Stimulated activated CD4-positive, alpha-beta T cell treated with anti-CD3 and anti-CD28 coated beads, TNF-alpha, amount 100 ng/mL, for 24 hours (primary cell): ENCODE results near the gene CCDC106.

Source experiments
- DNase-seq, 3 experiments: peaks; one replicate each; pipeline ENCODE4 v3.0.0-alpha.2; 2020; ENCODE audit warnings: low read depth in 3 of 3

The CCDC106 gene

DNA sequence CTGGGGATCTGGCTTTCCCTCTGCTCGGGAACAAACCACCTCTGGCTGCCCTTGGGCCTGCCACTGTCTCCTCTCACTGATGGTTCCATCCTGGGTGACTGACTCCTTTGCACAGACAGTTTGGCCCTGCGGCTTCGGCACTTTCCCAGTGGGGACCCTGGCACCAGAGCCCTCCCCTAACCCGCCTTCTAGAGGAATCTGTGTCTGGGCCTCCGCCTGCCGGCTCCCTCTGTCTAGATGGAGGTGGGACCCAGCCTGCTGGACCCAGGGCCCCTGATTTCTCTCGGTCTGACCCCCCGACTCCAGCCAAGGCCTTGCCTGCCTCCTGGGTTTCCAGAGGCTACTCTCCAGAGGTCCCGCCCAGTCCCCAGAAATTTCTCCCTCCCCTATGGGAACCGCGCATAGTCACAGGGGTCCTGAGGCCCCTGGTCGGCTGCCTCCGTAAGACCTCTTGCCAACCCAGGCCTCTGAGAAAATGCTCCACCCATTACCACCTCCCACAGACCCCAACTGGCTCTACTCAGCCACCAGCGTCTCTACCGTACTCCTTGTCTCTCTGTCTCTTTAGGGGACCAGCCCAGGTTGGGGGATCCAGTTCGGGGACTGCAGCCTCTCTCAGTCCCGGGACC lies 2.7 kb downstream of the CCDC106 start:
- no peak for DNase-seq

DNA sequence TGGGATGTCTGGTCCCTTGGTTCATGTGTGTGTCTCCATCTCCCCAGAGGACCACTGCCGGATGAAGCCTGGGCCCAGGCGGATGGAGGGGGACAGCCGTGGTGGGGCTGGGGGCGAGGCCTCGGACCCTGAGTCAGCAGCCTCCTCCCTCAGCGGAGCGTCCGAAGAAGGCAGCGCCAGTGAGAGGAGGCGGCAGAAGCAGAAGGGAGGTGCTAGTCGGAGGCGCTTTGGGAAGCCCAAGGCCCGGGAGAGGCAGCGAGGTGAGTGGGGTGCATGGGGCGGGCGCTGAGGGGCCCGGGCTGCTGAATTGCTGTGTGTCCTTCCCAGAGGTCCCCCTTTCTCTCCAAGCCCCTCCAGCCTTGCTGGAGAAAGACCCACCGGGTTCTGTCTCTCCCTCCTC lies 3.2 kb downstream of the CCDC106 start:
- DNase-seq = no peak

DNA sequence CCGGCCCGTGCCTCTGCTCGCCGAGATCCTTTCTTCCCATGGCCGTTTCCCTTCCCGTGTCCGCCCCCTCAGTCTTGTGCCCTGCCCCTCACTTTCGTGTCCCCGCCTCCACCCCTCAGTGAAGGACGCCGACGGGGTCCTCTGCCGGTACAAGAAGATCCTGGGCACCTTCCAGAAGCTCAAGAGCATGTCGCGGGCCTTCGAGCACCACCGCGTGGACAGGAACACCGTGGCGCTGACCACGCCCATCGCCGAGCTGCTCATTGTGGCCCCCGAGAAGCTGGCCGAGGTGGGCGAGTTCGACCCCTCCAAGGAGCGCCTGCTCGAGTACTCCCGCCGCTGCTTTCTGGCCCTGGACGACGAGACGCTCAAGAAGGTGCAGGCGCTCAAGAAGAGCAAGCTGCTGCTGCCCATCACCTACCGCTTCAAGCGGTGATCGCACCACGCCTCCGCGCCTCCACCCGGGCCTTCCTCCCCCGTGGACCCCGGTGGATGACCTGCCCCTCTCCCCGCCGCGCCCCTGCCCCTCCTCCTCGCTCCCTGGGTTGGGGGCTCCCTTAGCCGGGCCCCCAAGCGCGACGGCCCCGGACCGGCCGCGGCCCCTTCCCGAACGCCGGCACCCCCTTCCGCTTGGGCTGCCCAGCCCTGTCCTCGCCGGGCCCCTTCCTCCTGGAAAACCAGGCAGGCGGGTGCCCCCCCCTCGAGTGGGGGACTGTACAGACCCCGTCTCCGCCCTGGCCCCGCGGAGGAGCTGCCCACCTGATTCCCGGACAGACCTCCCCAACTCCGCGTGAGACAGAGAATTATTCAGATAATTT lies 4.5 kb downstream of the CCDC106 start:
- no peak for DNase-seq

GRCh38 chr19:55653651-55654322 lies 5.8 kb downstream of the CCDC106 start:
- peak; percentile 96 to 98 (median 97) for DNase-seq

GRCh38 chr19:55654323-55654867 lies 6.4 kb downstream of the CCDC106 start:
- DNase-seq = peak; percentile 97 to 99 (median 98)

GRCh38 chr19:55654868-55655647 lies 7.0 kb downstream of the CCDC106 start, which contains the start of gene U2AF2:
Gene U2AF2, plus strand, starts transcription at chr19:55655035. Its CDS starts 70 bp downstream, at chr19:55655105.
- peak; percentile 92 to 95 (median 93) for DNase-seq

DNA sequence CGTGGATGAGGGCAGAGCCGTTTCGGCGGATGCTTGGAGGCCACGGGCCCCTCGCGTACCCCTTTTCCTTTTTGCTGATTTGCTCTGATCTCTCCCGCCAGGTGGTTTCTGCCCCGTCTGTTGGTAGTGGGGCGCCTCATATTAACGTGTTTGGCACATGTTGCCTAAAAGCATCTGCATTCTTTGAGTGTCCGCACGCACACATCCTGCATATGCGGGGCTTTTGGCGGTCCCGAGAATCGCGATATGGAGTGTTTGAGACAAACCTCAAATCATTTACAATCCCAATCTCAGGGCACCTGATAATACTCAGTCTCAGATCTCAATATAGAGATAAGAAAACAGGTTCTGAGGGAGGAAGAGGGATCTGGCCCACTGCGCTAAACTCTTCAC lies 7.6 kb downstream of the CCDC106 start:
- no peak for DNase-seq

- DNase-seq = no peak
These were observed 8.5 kb downstream of the CCDC106 start for GRCh38 chr19:55656552-55656951.

- peak in 1 of 3 experiments; percentile 21 for DNase-seq
These were observed 9.2 kb downstream of the CCDC106 start for GRCh38 chr19:55656988-55657747.

- DNase-seq = no peak
These were observed 10.9 kb downstream of the CCDC106 start for GRCh38 chr19:55658846-55659459.

- no peak for DNase-seq
These were observed 11.8 kb downstream of the CCDC106 start for GRCh38 chr19:55659822-55660221.

DNA sequence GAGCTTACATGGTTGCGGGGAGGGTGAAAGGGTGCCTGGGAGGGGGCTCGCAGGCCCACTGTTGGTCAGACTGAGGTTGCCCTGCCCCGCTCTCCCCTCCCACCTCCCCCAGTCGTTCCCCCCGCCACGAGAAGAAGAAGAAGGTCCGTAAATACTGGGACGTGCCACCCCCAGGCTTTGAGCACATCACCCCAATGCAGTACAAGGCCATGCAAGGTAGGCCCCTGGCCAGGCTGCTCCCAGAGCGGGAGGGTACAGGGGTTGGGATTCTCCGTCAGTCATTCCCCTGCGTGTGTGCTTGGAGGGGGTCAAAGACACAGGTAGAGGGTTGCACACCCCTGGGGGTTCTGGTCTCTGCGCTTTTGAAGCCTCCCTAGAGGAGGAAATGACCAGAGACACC lies 12.4 kb downstream of the CCDC106 start:
- DNase-seq = no peak

DNA sequence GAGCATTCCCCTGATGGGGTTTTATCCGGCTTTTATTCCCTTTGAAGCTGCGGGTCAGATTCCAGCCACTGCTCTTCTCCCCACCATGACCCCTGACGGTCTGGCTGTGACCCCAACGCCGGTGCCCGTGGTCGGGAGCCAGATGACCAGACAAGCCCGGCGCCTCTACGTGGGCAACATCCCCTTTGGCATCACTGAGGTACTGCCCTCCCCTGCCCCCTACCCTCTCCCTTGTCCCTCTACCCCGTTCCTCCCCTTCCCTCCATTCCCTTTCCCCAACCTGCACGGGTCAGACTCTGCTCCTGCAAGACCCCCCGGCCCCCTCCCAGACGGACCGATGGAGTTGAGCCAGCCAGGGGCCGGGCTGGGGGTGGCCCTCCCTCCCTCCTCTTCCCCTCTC lies 13.0 kb downstream of the CCDC106 start:
- DNase-seq = no peak

GRCh38 chr19:55661826-55662225 lies 13.8 kb downstream of the CCDC106 start:
- DNase-seq = no peak

DNA sequence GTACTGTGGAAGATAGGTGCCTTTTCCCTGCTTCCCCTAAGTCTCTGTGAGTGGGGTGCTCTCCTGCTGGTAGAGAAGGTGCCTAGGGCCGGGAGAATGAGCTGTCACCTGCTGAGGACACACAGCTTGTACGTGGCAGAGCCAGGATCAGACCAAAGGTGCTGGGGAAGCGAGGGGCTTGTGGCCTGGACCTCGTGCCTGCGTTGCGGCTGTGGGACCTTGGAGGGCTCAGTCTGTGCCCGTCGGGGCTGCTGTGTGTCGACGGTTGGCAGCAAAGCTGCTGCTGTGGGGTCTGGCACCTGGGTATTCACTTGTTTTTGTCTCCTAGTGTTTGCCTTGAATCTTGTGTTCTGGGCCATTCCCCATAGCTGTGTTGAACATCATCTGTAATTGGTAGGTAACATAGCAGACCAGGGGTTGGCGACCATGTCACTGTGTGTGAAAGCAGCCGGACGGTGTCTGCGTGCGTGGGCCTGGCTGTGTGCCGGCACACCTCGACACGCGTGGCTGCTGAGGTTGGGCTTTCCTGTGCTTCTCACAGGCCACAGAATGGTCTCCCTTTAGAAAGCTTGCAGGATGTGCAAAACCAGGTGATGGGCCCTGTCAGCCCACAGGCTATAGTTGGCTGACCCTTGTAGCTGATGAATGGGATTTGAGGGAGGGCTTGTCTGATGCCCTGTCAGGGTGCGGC lies 16.0 kb downstream of the CCDC106 start:
- no peak for DNase-seq

- DNase-seq = no peak
These were observed 18.5 kb downstream of the CCDC106 start for GRCh38 chr19:55666343-55667005.

- DNase-seq = no peak
These were observed 19.0 kb downstream of the CCDC106 start for GRCh38 chr19:55667006-55667381.

GRCh38 chr19:55667511-55667910 lies 19.5 kb downstream of the CCDC106 start:
- DNase-seq = no peak

- no peak for DNase-seq
These were observed 19.9 kb downstream of the CCDC106 start for GRCh38 chr19:55667958-55668357.
